Neuron (in vitro differentiated cells): ENCODE data around the gene PRIMA1.

Experiments
- H2AFZ ChIP-seq: one replicate; pipeline ENCODE4 v1.6.1; 2013; ENCODE audit warnings: low read depth, mild to moderate bottlenecking, inconsistent platforms, low read length, moderate library complexity
- H3K27me3 ChIP-seq: one replicate; pipeline ENCODE4 v1.6.1; 2013; ENCODE audit warnings: low read length; ENCODE audit not compliant: insufficient read depth
- H3K36me3 ChIP-seq: one replicate; pipeline ENCODE4 v1.6.1; 2013; ENCODE audit warnings: low read length; ENCODE audit not compliant: insufficient read depth
- H3K4me1 ChIP-seq: one replicate; pipeline ENCODE4 v1.6.1; 2013; ENCODE audit warnings: low read length; ENCODE audit not compliant: insufficient read depth
- H3K4me3 ChIP-seq: 2 replicates; pipeline ENCODE4 v1.5.1; 2013; ENCODE audit warnings: mild to moderate bottlenecking, low read length, moderate library complexity
- H3K9me3 ChIP-seq: one replicate; pipeline ENCODE4 v1.6.1; 2013; ENCODE audit warnings: low read length

Gene PRIMA1

DNA sequence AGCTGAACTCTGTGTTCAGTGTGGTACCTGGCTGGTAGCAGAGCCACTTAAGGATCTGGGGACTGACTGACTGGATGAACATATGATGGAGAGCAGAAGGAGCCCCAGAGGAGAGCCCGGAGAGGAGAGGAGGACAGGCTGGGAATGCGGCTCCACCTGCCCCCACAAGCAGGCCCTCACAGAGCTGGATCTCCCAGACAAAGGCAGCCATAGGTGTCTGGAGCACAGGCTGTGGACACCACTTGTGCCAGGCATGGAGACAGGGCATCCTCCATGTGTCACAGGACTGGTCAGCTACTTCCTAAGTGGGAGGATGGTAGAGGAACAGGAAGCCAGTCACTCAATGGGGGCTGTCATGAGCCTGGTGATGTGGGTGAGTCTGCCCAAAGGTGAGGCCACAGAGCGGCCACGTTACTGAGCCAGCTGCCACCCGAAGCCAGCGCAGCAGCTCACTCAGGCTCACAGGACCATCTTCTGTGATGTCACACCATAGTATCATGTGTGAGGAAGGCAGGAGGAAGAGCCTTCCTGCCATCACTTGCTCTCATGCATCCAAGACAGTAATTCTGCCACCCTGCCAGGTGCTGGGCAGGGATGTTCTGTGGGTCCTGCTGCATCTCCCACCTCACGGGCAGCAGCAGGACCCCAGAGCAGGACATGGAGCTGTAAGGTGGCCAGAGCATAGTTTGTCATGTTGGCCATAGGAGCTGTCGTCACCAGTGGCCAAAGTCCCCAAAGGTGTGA is 72.1 kb downstream of the PRIMA1 start:
- no peak overlapping the region for H2AFZ ChIP-seq
- no peaks in the 10 kb centered on the region for H3K36me3 ChIP-seq
- no peak overlapping the region for H3K4me3 ChIP-seq
- peaks cover 10% of the 10 kb centered on the region for H3K27me3 ChIP-seq
- no peaks in the 10 kb centered on the region for H3K9me3 ChIP-seq
- H3K4me1 ChIP-seq = no peaks in the 10 kb centered on the region

GRCh38 chr14:93715279-93715927 is 72.9 kb downstream of the PRIMA1 start:
- H3K4me1 ChIP-seq = no peaks in the 10 kb centered on the region
- H3K4me3 ChIP-seq = no peak overlapping the region
- H3K27me3 ChIP-seq = peaks cover 10% of the 10 kb centered on the region
- no peaks in the 10 kb centered on the region for H3K36me3 ChIP-seq
- no peaks in the 10 kb centered on the region for H3K9me3 ChIP-seq
- no peak overlapping the region for H2AFZ ChIP-seq

DNA sequence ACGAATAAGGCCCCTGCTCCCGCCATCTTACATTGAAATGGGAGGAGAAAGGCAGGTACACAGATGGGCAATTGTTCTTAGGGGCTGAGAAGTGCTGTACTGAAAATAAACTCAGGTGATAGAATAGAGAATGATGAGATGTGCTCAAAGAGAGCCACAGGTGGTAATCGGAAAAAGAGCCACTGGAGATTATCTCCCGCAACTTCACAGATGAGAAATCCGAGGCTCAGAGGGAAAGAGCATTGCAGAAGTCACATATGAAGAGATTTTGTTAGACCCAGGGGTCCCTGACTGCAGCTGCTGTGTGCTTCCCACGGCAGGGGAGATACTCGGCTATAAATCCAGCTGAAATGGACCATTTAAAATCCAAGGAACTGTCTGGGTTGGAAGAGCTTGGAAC is 73.7 kb downstream of the PRIMA1 start:
- Histone ChIP-seq H3K36me3 (no peaks in the 10 kb centered on the region), H3K4me1 (no peaks in the 10 kb centered on the region), H2AFZ (no peak overlapping the region), H3K27me3 (peaks cover 10% of the 10 kb centered on the region), H3K4me3 (no peak overlapping the region), H3K9me3 (no peaks in the 10 kb centered on the region)

DNA sequence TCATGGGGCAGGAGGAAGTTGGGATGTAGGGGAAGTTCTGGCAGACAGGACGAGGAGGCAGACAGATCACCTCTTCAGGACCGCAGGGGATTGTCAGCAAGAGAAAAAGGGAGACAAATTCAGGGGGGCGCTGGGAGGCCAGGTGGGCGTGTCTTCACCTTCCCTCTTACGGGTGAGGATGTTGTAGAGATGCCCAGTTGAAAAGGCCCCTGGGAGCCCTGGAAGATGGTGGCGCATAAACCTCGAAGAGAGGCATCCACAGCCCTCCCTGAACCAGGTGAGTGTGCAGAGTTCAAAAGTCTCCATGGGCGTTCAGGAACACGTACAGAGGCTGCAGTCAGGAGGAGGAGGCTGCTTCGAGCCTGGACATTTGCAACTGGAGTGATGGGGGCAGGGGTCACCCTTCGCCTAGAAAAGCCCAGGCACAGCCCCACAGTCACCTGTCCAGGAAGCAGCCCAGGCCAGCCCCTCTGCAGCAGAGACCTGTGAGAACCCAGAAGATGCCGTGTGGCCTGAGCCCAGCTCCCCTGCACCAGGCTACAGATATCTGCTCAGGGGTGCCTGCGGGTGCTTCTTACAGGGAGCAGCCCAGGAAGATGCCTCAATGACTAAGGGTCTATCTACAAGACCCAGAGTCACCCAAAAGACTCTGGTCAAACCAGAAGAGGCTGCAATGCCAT is 74.4 kb downstream of the PRIMA1 start:
- H2AFZ ChIP-seq = no peak overlapping the region
- no peaks in the 10 kb centered on the region for H3K4me1 ChIP-seq
- no peak overlapping the region for H3K4me3 ChIP-seq
- H3K36me3 ChIP-seq = no peaks in the 10 kb centered on the region
- no peaks in the 10 kb centered on the region for H3K9me3 ChIP-seq
- H3K27me3 ChIP-seq = peaks cover 5% of the 10 kb centered on the region

- Histone ChIP-seq H3K36me3 (no peaks in the 10 kb centered on the region), H3K4me1 (no peaks in the 10 kb centered on the region), H2AFZ (no peak overlapping the region), H3K4me3 (no peak overlapping the region), H3K9me3 (no peaks in the 10 kb centered on the region), H3K27me3 (peaks cover 11% of the 10 kb centered on the region)
Observed at GRCh38 chr14:93712838-93713724, 75.2 kb downstream of the PRIMA1 start.

DNA sequence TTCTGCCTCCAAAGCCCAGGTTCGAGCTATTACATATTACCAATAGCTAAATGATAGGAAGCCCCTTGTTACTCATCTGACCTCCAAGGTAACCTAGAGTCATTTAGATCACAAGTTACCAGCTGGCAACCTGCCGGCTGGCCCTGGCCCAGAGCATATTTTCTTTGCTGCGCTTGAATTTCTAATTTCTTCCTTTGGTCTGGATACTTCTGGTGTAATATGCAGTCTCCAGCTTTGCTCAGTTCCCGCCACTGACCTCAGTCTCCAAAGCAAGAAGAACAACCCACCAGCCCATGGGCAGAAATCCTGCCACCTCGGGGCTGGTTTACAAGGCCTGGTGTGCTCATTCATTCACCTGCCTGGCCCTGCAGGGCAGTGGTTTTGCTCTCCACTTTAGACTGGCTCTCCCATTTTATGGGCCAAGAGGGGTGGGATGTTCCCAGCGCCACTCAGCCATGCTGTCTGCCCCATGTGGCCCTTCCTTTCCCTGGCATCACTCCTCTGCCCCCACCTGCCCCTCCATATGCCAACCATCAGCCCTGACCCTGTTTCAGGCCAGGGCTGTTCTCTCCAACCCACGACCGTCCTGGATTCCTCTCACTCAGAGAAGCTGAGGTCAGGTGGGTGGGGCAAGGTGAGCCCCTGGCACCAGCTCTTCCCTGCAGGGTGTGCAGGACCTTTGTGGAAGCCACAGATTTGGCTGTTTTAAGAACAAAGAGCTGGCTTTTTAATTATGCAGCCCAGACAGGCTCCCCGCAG is 76.0 kb downstream of the PRIMA1 start:
- H3K4me3 ChIP-seq = no peak overlapping the region
- H3K27me3 ChIP-seq = peaks cover 11% of the 10 kb centered on the region
- no peaks in the 10 kb centered on the region for H3K4me1 ChIP-seq
- H3K9me3 ChIP-seq = no peaks in the 10 kb centered on the region
- H2AFZ ChIP-seq = no peak overlapping the region
- no peaks in the 10 kb centered on the region for H3K36me3 ChIP-seq

GRCh38 chr14:93709249-93709648 is 79.0 kb downstream of the PRIMA1 start:
- Histone ChIP-seq H3K4me1 (no peaks in the 10 kb centered on the region), H3K27me3 (peaks cover 8% of the 10 kb centered on the region), H3K4me3 (no peak overlapping the region), H2AFZ (no peak overlapping the region), H3K9me3 (no peaks in the 10 kb centered on the region), H3K36me3 (no peaks in the 10 kb centered on the region)

DNA sequence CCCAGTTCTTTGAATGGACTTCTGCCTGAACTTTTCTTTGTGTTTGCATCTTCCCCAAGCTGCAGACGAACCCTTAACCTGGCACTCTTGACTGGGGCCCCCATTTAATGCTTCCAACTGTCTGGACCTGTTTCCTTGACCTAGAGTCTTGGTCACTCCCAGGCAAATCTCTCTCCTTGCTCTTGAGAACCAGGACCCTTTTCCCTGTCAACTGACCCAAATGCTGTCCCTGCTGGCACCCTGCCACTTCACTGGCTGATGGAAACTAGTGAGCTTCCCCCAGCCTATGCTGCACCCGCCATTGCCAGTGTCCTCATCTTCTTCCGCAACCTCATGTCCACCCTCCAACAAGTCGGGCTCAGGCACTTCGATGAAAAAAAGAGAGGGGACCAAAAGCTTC is 79.5 kb downstream of the PRIMA1 start:
- Histone ChIP-seq H3K4me1 (no peaks in the 10 kb centered on the region), H3K27me3 (peaks cover 8% of the 10 kb centered on the region), H3K36me3 (no peaks in the 10 kb centered on the region), H3K4me3 (no peak overlapping the region), H2AFZ (no peak overlapping the region), H3K9me3 (no peaks in the 10 kb centered on the region)

- H3K27me3 ChIP-seq = peaks cover 8% of the 10 kb centered on the region
- no peak overlapping the region for H2AFZ ChIP-seq
- no peak overlapping the region for H3K4me3 ChIP-seq
- no peaks in the 10 kb centered on the region for H3K4me1 ChIP-seq
- H3K36me3 ChIP-seq = no peaks in the 10 kb centered on the region
- no peaks in the 10 kb centered on the region for H3K9me3 ChIP-seq
Observed at GRCh38 chr14:93708311-93708734, 80.0 kb downstream of the PRIMA1 start.

DNA sequence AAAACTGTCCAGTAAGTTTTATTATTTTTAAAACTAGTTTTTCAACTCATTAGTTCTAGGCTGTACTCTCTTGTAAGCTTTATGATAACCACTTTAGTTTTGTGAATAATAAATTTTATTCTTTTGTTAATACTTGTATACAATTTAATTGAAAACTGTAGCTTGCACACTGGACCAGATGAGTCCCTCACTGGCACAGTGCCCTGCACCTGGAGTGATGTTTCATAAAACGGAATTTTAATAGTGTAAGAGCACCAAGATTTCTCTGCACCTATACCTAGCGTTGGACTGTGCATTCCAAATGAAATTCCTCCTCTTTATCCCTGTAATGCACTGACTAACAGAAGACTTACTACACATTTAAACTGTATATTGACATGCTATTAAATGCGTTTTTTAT is 80.8 kb downstream of the PRIMA1 start:
- Histone ChIP-seq H3K4me1 (no peaks in the 10 kb centered on the region), H2AFZ (no peak overlapping the region), H3K9me3 (no peaks in the 10 kb centered on the region), H3K4me3 (no peak overlapping the region), H3K36me3 (no peaks in the 10 kb centered on the region), H3K27me3 (peaks cover 6% of the 10 kb centered on the region)

DNA sequence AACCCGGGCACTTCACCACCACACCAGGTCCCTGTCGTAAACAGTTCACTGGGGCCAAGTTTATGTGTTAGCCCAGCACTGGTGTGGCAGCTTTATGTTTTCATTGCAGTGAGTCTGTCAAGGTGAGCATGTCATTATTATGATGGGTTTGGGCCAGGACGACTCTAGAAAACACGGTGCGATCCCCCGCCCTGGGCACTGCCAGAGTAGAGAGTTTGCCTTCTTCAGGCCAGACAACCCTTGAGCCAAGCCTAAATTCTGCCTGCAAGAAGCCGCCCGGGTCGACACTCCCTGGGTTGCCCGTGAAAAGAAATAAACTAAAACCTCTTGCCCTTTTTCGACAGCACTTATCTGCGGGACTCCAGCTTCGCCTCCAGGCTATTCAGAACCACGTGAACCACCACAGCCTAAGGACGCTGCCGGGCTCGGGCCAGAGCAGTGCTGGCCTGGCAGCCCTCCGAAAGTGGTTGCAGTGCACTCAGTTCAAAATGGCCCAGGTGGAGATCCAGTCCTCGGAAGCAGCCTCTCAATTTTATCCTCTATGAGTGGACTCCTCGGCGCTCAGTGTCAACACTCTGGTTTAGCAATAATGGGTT is 81.8 kb downstream of the PRIMA1 start:
- Histone ChIP-seq H3K27me3 (peaks cover 6% of the 10 kb centered on the region), H3K4me1 (no peaks in the 10 kb centered on the region), H2AFZ (no peak overlapping the region), H3K4me3 (no peak overlapping the region), H3K9me3 (no peaks in the 10 kb centered on the region), H3K36me3 (no peaks in the 10 kb centered on the region)
